Stimulated activated CD8-positive, alpha-beta memory T cell treated with anti-CD3 and anti-CD28 coated beads, Interleukin-7, amount 100 ng/mL, for 4 hours (primary cell): ENCODE measurements around the gene DUSP28.
"Not testable (repeated sequence)": the region's sequence is repeated elsewhere in the genome, so short reads cannot be mapped to it uniquely, and the experiment has no call there.

Experiments
- DNase-seq, 2 donors: peaks; one replicate each; pipeline ENCODE4 v3.0.0-alpha.2; 2020; ENCODE audit warnings: low read depth in 2 of 2

DUSP28 gene, protein sequence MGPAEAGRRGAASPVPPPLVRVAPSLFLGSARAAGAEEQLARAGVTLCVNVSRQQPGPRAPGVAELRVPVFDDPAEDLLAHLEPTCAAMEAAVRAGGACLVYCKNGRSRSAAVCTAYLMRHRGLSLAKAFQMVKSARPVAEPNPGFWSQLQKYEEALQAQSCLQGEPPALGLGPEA

DNA sequence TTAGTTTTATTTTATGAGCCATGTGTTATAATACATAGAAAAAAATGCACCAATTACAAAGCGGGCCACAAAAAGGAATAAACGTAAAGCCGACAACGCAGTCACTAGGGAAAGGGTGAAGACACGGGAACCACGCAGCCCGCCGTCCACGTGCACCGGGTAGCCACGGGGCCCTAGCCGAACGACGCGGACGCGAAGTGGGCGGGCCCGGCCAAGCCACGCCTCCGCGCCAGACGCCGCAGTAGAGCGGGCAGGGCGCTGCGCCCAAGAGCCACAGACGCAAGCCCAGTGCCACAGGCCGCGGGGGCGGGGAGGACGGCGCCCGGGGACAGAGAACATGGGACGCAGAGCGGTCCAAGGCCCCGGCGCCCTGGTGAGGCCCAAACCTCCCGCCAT, at the start of gene DUSP28:
DUSP28 (plus strand) TSS at position 274 of the 396 bp plus-strand sequence. CDS start 328 bp downstream, outside the sequence.
- DNase-seq: peak; percentile 75 to 90

DNA sequence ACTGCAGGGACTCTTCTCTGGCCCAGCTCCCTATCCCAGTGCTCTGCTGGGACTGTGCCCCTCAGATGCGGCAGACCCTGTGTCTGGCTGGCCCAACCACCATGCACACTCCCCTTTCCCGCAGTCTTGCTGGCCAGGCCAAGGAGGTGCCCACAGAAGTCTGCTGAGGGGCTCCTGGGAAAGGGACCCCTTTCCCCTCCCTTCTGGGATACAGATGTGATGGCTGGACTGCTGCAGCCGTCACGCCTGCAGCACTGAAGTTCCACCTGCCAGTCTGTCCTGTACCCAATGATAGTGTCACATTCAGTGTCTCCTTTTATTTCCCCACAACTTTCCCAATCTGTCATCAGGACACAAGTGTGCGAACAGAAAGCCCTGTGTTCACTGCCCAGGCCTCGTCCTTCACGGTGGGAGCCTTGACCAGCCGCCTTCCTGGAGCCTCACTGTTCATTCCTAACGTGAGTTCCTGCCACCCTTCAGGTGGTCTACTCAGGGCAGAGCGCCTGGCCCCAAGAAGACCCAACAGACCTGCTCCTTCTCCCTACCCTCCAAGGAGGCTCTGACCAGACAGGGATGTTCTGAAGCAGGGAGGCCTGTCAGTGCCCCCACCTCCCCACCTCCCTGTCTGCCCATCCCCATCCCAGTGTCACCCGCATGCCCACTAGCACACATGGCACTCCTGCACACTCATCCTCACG, 49.5 kb upstream of the DUSP28 start:
- no peak for DNase-seq

DNA sequence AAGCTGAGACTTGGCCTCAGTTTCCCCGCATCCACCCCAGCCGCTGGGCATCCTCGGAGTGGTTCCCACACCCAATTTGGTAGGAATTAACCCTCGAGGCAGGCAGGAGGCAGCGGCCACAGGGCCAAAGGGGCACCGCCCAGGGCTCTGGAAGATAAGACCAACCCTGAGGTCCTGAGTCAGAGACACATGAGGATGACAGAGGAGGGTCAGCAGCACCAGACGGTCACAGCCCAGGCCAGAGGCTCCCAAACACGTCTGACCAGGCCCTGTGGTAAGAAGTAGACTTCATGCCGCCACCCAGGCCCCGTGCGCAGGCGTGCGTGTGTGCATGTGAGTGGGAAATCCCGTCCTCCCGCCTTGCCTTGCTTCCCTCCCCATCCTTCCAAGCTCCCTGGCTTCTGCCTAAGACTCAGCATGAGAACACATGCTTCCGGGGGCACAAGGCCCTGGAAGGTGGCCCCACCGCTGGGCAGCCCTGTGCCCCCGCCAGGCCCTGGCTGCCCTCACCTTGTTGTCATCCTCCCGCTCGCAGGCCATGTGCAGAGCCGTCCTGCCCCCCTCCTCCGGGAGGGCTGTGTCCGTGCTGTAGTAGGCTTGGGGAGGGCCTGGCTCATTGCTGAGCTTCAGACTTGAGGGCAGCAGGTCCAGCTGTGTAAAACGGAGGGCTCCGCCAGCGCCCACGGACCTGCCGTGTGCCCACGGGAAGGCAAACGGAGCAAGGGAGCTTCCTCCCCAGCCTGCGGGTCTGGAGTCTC, 48.6 kb upstream of the DUSP28 start:
- no peak for DNase-seq

DNA sequence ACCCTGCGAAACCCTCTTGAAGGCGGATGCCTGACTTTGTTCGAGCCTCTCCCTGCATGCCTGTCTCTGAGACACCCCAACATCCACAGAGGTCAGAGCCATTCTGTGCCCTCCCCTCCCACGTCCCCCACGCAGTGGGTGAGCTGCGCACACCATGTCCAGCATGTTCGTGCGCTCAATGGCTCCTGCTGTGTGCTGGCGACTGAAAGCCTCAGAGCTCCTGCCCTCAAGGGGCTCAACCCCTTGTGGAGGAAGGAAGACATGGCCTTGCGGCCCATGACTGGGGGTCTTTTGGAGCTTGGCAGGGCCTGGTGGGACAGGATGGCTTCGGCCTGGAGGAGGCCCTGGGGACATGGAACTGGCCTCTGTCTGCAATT, 48.1 kb upstream of the DUSP28 start:
- DNase-seq: no peak

DNA sequence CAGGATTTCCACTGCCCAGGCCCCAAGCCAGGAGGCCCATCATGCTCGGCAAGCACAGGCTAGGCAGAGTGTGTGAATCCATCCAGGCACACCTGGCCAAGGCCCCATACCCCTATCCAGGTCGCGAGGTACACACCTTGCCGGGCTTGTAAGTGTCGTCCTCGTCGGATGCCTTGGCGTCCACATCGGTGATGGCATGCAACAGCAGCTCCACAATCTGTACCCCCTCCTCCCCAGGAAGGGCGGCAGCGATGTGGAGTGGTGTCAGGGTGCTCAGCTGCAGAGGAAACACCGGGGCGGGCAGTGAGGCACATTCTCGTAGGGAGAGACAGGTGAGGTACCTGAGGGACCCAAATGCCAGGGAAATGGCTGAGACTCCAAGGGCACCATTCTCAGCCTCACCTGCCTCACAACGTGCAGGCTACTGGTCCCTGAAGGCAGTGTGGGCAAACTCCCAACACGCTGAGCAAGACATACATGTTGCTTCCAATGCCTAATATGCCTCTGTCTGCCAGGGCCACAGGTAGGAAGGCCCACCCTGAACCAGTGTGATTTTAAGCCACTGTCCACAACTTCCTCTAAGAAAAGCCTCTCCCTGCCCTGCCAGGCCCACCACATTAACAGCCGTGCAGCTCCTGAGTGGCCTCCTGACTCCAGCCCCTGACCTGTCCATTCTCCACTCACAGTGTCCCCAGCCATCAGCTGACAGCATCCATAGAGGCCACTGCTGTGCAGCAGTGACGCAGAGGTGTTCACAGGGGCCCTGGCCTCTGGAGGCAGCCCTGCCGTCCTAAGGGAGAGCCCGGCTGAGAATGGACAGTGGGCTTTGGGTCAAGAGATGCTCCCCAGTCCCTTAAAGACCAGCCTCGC, 47.3 kb upstream of the DUSP28 start:
- no peak for DNase-seq

DNA sequence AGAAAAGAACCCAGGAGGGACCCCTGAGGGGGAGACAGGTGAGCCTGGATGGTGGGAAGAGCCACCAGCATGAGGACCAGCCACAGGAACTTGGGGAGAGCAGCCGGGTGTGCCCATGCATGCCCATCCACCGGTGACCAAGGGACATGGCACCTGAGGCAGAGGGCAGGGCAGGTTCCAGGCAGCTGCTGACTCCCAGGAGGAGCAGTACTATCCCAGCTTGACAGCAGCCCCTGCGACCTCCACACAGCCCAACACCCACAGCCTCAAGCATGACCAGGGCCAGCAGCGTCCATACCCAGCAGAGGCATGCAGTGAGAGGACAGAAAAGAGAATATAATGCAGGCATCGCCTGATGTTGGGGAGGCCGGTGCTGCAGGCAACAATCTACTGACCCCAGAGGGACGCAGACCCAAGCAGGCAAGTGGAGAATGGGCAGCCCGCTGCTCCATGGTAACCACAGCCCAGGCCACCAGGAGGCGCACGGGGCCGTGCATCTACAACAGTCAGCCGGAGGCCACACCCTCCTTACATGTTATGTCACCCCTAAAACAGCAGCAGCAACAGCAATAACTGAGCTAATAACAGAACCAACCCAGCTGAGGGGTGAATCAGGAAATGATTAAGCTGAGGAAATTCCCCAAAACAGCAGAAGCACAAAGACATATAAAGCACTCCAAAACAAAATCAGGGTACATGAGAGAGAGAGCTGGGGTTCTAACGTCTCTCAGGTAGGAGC, 46.4 kb upstream of the DUSP28 start:
- peak; percentile 68 to 71 for DNase-seq

DNA sequence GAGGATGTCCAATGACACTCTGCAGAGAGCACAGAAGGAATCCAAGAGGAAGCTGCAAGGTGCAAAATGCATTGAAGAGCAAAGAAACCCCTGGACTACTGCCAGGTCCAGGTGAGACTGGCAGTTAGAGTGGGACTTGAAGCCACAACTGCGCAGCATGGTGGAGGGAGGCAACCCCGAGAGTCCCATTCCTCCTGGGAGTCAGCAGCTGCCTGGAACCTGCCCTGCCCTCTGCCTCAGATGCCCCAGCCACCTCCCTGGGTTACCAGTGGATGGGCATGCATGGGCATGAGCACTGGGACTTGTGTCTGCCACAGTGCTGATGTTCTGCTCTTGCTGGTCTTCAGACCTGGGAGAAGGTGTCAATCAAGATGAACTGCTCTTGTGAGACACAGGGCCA, 45.5 kb upstream of the DUSP28 start:
- no peak for DNase-seq

DNA sequence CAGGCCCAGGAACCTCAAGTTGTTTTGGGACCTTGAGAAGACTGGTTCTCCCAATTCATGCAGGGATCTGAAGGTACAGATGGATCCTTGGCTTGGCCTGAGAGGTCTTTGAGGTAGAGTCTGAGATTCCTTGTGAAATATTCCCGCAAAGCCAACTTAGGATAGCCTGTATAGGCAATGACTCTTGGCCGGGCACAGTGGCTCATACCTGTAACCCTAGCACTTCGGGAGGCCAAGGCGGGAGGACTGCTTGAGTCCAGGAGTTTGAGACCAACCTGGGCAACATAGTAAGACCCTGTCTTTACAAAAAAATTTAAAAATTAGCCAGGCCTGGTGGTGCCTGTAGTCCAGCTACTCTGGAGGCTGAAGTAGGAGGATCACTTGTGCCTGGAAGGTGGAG, 42.8 kb upstream of the DUSP28 start:
- DNase-seq: no peak

DNA sequence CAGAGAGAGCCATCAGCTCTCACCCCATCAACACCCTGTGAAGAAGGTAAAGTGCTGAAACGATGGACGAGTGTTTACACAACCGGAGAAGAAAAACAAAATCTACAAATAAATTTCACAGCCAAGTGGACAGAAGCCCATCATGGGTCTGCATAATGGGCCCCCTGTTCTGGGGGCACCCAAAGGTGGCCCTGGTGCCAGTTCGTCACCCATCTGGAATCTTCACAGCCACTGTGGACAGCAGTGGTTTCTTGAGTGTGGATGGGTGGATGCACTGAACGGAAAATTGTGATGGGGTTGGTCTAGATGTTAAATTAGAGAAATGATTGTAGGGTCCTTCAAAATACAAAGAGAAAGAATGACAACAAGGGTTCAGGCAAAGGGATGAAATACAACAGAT, 41.2 kb upstream of the DUSP28 start:
- no peak for DNase-seq

DNA sequence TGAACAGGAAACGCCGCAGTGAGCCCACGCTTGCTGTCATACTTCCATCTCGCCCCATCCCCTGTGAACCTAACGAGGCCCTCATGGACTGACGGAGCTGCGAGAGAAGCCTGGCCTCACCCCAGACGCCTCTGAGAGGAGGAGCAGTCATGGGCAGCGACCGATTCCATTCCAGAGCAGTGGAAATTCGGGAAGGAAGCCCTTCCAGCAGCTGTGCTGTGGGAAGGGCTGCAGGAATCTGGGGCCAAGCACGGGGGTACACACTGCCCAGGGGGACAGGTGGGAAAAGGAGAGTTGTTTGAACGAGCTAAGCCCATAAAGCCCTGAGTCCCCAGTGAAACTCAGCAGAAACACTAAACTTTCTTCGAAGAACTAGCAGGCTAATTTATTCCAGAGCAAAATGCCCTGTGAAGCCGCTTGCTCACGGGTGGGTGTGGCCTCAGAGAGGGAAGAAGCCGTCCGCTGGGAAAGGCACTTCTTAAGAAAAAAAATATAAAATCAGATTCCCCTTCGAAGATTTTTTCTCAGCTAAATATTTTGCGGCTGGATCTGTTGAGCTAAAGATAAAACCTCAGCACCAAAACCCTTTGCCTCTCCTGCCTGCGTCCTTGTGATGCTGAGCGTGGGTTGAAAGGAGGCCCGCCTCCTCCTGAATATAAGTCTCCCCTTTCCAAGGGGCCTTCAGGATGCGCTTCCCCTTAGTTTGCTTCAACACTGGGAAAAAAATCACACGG, 40.6 kb upstream of the DUSP28 start:
- no peak for DNase-seq

DNA sequence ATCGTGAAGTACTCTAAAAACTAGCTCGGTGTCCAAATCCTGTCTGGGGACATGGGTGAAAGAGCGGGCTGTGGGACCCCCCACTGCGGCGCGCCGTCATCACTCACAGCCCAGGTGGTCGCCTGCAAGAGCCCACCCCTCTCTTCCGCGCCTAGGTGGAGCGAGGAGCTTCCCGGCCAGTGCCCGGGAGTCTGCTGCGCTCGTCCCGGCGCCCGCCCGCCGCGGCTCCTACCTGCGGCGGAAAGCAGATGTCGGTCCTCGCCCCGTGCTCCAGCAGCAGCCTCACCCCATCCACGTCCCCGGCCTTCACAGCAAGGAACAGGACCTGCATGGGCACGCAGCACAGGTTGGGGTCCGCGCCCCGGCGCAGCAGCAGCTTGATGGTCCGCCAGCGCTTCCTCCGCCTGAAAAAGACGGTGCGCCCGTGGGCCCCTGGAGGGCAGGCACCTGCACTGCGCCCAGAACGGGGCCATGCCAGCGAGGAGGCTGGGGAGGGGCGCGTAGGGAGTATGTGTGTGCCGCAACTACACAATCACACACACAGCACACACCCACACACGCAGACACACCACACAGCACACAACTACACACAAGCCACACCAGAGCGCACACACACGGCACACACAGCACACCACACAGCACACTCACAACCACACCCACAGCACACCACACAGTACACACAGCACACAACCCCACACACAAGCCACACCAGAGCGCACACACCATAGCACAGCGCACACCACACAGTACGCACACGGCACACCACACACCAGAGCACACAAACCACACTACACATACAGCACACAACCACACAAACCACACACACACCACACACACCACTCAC, 39.8 kb upstream of the DUSP28 start:
- no peak for DNase-seq

DNA sequence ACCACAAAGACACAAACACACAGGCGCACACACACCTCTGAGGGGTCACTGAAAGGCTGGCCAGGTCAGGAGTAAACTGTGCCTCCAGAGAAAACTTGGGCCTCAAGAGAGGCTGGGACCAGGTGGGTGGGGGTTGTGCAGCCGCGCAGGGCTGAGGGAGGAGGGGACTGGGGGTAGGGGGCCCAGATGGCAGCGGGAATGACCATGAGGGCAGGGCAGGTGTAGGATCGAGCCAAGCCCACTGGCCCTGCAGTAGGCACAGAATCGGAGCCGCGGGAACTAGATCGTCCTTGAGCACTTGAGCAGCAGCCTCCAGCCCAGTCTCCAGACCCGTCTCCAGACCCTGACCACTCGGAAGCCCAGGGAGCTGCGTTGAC, 39.2 kb upstream of the DUSP28 start:
- DNase-seq: no peak

DNA sequence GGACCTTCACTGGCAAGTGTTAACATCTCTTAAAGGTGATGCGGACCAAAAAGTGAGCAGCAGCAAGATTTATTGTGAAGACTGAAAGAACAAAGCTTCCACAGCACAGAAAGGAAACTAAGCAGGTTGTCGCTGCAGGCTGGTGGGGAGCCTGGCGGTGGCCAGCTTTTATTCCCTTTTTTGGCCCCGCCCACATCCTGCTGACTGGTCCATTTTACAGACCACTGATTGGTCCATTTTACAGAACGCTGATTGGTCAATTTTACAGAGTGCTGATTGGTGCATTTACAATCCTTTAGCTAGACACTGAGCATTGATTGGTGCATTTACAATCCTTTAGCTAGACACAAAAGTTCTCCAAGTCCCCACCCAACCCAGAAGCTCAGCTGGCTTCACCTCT, 38.3 kb upstream of the DUSP28 start:
- DNase-seq: not testable (repeated sequence)

DNA sequence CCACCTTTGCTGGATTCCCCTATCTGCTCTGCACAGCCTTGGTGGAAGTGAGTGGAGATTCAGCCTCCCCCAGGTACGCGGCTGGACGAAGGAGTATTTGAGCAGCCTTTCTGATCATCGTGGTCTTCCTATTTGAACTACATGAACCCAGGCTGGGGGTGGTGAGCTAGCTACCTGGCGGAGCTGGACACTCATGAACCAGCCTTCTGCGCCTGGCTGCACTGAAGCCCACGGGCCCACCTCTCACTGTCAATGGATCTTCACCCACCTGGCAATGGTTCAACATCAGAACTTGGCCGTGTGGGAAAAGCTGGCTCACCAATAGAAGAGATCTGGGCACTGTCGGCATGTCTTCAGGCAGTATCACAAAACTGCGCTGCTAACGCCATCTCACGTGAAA, 37.8 kb upstream of the DUSP28 start:
- DNase-seq: no peak

DNA sequence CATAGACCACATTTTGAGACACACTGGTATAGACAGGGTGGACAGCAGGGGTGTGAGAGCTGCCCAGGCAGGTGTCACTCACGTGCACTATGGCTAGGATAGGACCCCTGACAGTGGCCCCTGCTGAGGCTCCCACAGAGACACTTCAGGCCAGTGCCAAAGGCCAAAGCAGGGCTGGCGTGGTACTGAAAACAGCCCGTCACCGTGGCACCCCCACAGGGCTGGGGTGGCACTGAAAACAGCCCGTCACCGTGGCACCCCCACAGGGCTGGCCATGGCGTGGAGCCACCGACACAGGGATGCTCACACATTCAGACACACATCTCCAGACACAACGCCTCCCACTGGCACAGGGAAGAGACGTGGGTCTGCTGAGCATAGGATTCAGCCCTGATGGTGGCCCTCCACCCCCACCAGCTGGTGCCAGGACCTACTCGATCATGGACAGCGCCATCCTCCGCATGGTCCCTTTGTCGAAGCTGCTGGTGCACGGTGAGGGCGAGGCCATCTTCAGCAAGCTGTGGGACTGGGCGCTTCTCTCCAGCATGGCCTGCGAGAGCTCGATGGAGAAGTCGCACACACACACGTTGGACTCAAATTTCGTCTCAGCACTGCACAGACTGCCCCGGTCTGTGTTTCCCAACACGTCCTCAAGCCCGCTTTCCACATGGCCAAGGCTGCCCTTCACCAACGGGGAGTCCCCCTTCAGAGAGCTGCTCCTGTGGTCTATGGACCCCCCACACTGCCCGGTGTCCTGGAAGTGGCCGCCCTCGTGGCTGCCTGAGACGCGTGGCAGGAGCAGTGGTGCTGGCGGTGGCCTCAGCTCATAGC, 36.5 kb upstream of the DUSP28 start:
- DNase-seq: no peak

DNA sequence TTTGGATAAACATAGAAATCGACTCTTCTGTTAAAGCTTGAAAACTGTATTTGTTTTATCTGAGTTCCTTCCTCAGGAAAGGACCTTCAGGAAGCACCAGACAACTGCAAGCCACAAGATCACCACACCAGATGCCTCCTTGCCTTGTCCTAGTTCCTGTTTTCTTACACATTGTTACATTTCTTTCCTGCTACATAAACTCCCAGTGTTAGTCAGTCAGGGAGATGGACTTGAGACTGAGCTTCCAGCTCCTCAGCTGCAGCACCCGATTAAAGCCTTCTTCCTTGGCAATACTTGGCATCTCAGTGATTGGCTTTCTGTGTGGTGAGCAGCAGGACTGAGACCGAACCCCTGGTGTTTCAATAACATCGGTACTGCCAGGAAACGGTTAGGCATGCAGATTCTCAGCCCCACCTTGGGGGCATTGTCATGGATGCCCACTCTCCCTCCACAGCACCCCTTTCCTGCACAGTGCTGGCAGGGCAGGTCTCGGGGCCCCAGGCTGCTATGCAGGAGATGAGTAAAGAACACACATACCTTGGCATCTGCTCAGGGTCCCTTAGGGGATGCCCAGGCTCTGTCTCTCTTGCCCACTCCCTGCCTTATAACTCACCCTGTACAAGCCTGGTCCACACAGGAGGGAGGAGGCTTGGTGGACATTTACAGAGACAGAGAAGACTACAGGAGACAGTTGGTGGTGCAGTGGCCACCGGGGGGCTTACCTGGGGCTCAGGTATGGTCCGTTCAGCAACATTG, 35.0 kb upstream of the DUSP28 start:
- no peak for DNase-seq

DNA sequence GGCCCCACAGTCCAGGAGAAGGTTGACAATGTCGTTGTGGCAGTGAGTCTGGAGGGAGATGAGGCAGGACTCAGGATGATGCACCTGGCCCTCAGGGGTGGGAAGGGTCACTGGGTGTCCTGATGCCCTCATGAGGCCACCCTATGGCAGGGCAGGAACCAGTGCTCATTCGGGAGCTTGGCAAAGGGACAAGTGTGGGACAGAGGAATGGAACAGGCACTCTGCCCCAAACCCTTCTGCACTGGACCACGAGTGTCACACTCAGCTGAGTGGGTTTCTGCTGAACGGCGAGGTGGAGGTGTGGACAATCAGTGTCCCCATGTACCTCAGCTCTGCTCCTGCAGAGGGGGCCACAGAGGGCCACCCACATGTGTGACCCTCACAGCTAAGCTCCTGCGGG, 34.4 kb upstream of the DUSP28 start:
- no peak for DNase-seq

DNA sequence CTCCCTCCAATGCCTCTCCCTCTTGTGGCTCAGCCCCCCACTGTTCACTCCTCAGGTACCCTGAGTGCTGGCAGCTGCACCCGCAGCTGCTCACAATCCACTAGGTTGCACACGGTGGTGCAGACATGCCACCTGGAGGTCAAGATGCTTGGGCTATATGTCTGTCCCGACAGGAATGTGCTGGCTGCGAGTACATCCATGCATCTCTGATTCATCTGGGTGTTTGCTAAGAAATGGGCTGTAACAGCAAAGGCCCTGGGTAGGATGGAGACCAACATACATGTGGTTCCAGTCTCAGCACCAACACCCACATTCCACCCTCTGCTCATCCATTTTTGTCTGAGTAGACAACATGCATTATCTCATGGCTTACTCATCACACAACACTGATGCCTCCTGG, 33.6 kb upstream of the DUSP28 start:
- no peak for DNase-seq
